NCI-H774 (cell line): ENCODE measurements around the gene PCDHGB7.
"Not testable (repeated sequence)": the region's sequence is repeated elsewhere in the genome, so short reads cannot be mapped to it uniquely, and the experiment has no call there.

Source experiments
- DNase-seq: peaks from one replicate; lab custom pipeline; 2025; lab: John Stamatoyannopoulos, UW

The PCDHGB7 gene

GRCh38 chr5:141417494-141418172 is at the start of gene PCDHGB7:
PCDHGB7 (plus strand) TSS chr5:141417677; CDS start chr5:141417860, 183 bp downstream.
- DNase-seq = peak; percentile 63

GRCh38 chr5:141369994-141370848 is 47.3 kb upstream of the PCDHGB7 start, which contains the start of gene PCDHGB3:
PCDHGB3 (plus strand) TSS chr5:141370242; CDS start chr5:141370395, 153 bp downstream.
- no peak for DNase-seq

- no peak for DNase-seq
Observed at GRCh38 chr5:141371572-141372475, 45.7 kb upstream of the PCDHGB7 start.

GRCh38 chr5:141373673-141374317 is 43.7 kb upstream of the PCDHGB7 start, which contains the start of gene PCDHGA6:
PCDHGA6 (plus strand) TSS chr5:141373891; CDS start chr5:141374084, 193 bp downstream.
- no peak for DNase-seq

- DNase-seq = no peak
Observed at GRCh38 chr5:141374627-141375026, 42.9 kb upstream of the PCDHGB7 start.

GRCh38 chr5:141375444-141376155 is 41.9 kb upstream of the PCDHGB7 start:
- DNase-seq = not testable (repeated sequence)

- no peak for DNase-seq
Observed at GRCh38 chr5:141382469-141383294, 34.8 kb upstream of the PCDHGB7 start, which contains the start of gene PCDHGA7. PCDHGA7 (plus strand) TSS chr5:141382742; CDS start chr5:141382900, 158 bp downstream.

- DNase-seq = no peak
Observed at GRCh38 chr5:141383345-141383744, 34.1 kb upstream of the PCDHGB7 start.

GRCh38 chr5:141384471-141385267 is 32.8 kb upstream of the PCDHGB7 start:
- DNase-seq = no peak

- not testable (repeated sequence) for DNase-seq
Observed at GRCh38 chr5:141387557-141388311, 29.7 kb upstream of the PCDHGB7 start, which contains the start of gene PCDHGB4. PCDHGB4 (plus strand) TSS chr5:141387698; CDS start chr5:141387885, 187 bp downstream.

GRCh38 chr5:141388661-141389060 is 28.8 kb upstream of the PCDHGB7 start:
- no peak for DNase-seq

GRCh38 chr5:141389153-141390042 is 28.1 kb upstream of the PCDHGB7 start:
- no peak for DNase-seq

GRCh38 chr5:141392429-141393198 is 24.9 kb upstream of the PCDHGB7 start, which contains the start of gene PCDHGA8:
PCDHGA8 (plus strand) TSS chr5:141392633; CDS start chr5:141392814, 181 bp downstream.
- DNase-seq = no peak

- no peak for DNase-seq
Observed at GRCh38 chr5:141393267-141393666, 24.2 kb upstream of the PCDHGB7 start.

- not testable (repeated sequence) for DNase-seq
Observed at GRCh38 chr5:141394401-141395187, 22.9 kb upstream of the PCDHGB7 start.
